Vagina (tissue), 2 donors: Measurements from ENCODE around the gene MAGOH. TPM values are rescaled to one million over a fixed set of nuclear protein-coding genes. Genes with fewer than 3 reads are reported as not detected.

Experiments used
- DNase-seq, 2 donors: peaks; one replicate each; pipeline ENCODE4 v3.0.0-alpha.2; 2017; ENCODE audit errors: extremely low spot score in 2 of 2
- H3K27ac ChIP-seq: fragments of 200-600 bp; sonication (generic); one replicate; pipeline ENCODE4 v1.5.1; 2019
- H3K27me3 ChIP-seq: fragments of 200-600 bp; sonication (generic); one replicate; pipeline ENCODE4 v1.5.1; 2019
- H3K36me3 ChIP-seq, 2 donors: fragments of 200-600 bp; sonication (generic); one replicate each; pipeline ENCODE4 v1.5.1; 2017 to 2019
- H3K4me1 ChIP-seq: fragments of 200-600 bp; sonication (generic); one replicate; pipeline ENCODE4 v1.5.1; 2019
- H3K4me3 ChIP-seq, 2 donors: fragments of 200-600 bp; sonication (generic); 1 replicate in 1 of 2; 2 replicates in 1 of 2; pipeline ENCODE4 v1.5.1; 2016 to 2019
- H3K9me3 ChIP-seq: fragments of 200-600 bp; sonication (generic); one replicate; pipeline ENCODE4 v1.5.1; 2019
- POLR2A ChIP-seq, 2 donors: fragments of 450-650 bp; IDR thresholded peaks; one replicate each; pipeline ENCODE4 v1.6.1; 2017; ENCODE audit warnings: antibody characterized with exemption in 2 of 2, mild to moderate bottlenecking in 2 of 2, moderate library complexity in 2 of 2
- POLR2AphosphoS5 ChIP-seq, 2 donors: sonication (generic); formaldehyde crosslinking; IDR thresholded peaks; one replicate each; pipeline ENCODE4 v1.9.0; 2017; ENCODE audit warnings: antibody characterized with exemption in 2 of 2, mild to moderate bottlenecking in 2 of 2, low read depth in 1 of 2; ENCODE audit not compliant: insufficient read depth in 1 of 2
- intact Hi-C: fragments of 100-400 bp; cut with DNase I; formaldehyde crosslinking; loops from one replicate; pipeline ENCODE4 v1.15.1; 2023
- total RNA-seq: library from RNA; depleted of rRNA; stranded (reverse); fragments of >200 nt; gene quantifications from one replicate; pipeline ENCODE4 v1.2.3, GENCODE V29; 2016
- TF ChIP-seq, protein P1 (sequence below), 3 experiments: fragments of 450-650 bp in 2 of 3; fragments of 200-600 bp in 1 of 3; sonication (generic) in 1 of 3; IDR thresholded peaks; one replicate each; pipeline ENCODE4 v1.5.1; 2017 to 2019; ENCODE audit warnings: antibody characterized with exemption in 3 of 3, mild to moderate bottlenecking in 2 of 3, moderate library complexity in 2 of 3

MAGOH gene
- total RNA-seq, 1 donor from 2014 or later, result 23.6 TPM

GRCh38 chr1:53183095-53183990 lies 55.0 kb downstream of the MAGOH start:
- Histone ChIP-seq H3K9me3 (no peaks in the 10 kb centered on the region), H3K36me3 (no peaks in the 10 kb centered on the region), H3K27ac (peak overlapping the region; percentile 70), H3K4me3 (no peak overlapping the region), H3K27me3 (no peaks in the 10 kb centered on the region), H3K4me1 (peaks cover 23% of the 10 kb centered on the region)
- DNase-seq, result no peak
- intact Hi-C loops, result loop anchor here (10.0 kb wide), 1 partner anchor 279 kb away; no protein-coding TSS in a partner anchor
- no peak for TF ChIP-seq POLR2AphosphoS5 (IDR thresholded peaks at IDR 0.05; ENCODE audit: insufficient read depth in 1 of 2, low read depth in 1 of 2)
- TF ChIP-seq, protein P1, sequence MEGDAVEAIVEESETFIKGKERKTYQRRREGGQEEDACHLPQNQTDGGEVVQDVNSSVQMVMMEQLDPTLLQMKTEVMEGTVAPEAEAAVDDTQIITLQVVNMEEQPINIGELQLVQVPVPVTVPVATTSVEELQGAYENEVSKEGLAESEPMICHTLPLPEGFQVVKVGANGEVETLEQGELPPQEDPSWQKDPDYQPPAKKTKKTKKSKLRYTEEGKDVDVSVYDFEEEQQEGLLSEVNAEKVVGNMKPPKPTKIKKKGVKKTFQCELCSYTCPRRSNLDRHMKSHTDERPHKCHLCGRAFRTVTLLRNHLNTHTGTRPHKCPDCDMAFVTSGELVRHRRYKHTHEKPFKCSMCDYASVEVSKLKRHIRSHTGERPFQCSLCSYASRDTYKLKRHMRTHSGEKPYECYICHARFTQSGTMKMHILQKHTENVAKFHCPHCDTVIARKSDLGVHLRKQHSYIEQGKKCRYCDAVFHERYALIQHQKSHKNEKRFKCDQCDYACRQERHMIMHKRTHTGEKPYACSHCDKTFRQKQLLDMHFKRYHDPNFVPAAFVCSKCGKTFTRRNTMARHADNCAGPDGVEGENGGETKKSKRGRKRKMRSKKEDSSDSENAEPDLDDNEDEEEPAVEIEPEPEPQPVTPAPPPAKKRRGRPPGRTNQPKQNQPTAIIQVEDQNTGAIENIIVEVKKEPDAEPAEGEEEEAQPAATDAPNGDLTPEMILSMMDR (IDR thresholded peaks at IDR 0.05), result no peak
- TF ChIP-seq POLR2A (IDR thresholded peaks at IDR 0.05), result no peak

DNA sequence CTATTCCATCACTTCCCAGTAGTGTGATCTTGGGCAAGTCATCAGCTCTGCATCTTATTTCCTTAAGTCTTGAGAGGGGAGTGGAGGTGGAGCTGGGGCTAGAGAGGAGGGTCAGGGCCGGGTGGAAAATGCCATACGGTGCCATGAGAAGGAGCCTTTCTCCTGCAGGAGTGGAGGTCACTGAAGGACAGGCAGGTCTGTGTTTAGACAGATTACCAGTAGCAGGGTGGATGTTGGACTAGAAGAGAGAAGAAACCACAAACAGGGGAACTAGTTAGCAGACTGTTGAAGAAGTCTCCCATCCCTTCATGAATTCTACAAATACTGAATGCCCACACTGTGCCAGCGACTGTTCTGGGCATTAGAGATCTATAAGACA lies 55.6 kb downstream of the MAGOH start:
- peaks cover 23% of the 10 kb centered on the region for H3K4me1 ChIP-seq
- TF ChIP-seq POLR2A (IDR thresholded peaks at IDR 0.05) (no peak), POLR2AphosphoS5 (IDR thresholded peaks at IDR 0.05; ENCODE audit: insufficient read depth in 1 of 2, low read depth in 1 of 2) (no peak)
- TF ChIP-seq, protein P1 (IDR thresholded peaks at IDR 0.05), result no peak
- DNase-seq, result no peak
- H3K4me3 ChIP-seq, result no peak overlapping the region
- no peaks in the 10 kb centered on the region for H3K36me3 ChIP-seq
- intact Hi-C loops, result loop anchor here (10.0 kb wide), 1 partner anchor 278 kb away; no protein-coding TSS in a partner anchor
- peak overlapping the region; percentile 70 for H3K27ac ChIP-seq
- H3K27me3 ChIP-seq, result no peaks in the 10 kb centered on the region
- no peaks in the 10 kb centered on the region for H3K9me3 ChIP-seq

- no peaks in the 10 kb centered on the region for H3K27me3 ChIP-seq
- peaks cover 23% of the 10 kb centered on the region for H3K4me1 ChIP-seq
- no peaks in the 10 kb centered on the region for H3K9me3 ChIP-seq
- intact Hi-C loops, result loop anchor here (10.0 kb wide), 1 partner anchor 277 kb away; no protein-coding TSS in a partner anchor
- DNase-seq, result no peak
- H3K27ac ChIP-seq, result peak overlapping the region; percentile 70
- H3K36me3 ChIP-seq, result no peaks in the 10 kb centered on the region
- H3K4me3 ChIP-seq, result no peak overlapping the region
- TF ChIP-seq, protein P1 (IDR thresholded peaks at IDR 0.05), result peak; percentile 65 to 80 (median 77)
- TF ChIP-seq POLR2AphosphoS5 (IDR thresholded peaks at IDR 0.05; ENCODE audit: insufficient read depth in 1 of 2, low read depth in 1 of 2), result peak in 1 of 2 donors; percentile 32
- TF ChIP-seq POLR2A (IDR thresholded peaks at IDR 0.05), result no peak
Observed at GRCh38 chr1:53182111-53182593, 56.2 kb downstream of the MAGOH start.

- no peak overlapping the region for H3K4me3 ChIP-seq
- DNase-seq, result no peak
- H3K27me3 ChIP-seq, result no peaks in the 10 kb centered on the region
- no peaks in the 10 kb centered on the region for H3K9me3 ChIP-seq
- H3K36me3 ChIP-seq, result no peaks in the 10 kb centered on the region
- TF ChIP-seq, protein P1 (IDR thresholded peaks at IDR 0.05), result no peak
- TF ChIP-seq POLR2A (IDR thresholded peaks at IDR 0.05) (no peak), POLR2AphosphoS5 (IDR thresholded peaks at IDR 0.05; ENCODE audit: insufficient read depth in 1 of 2, low read depth in 1 of 2) (no peak)
- peaks cover 23% of the 10 kb centered on the region for H3K4me1 ChIP-seq
- peak overlapping the region; percentile 70 for H3K27ac ChIP-seq
- intact Hi-C loops, result loop anchor here (10.0 kb wide), 1 partner anchor 276 kb away; no protein-coding TSS in a partner anchor
Observed at GRCh38 chr1:53180951-53181350, 57.4 kb downstream of the MAGOH start.
